Bronchial epithelial cell (primary cell): ENCODE results near the gene UROD. TPM values are rescaled to one million over a fixed set of nuclear protein-coding genes. Genes with fewer than 3 reads are reported as not detected.

Experiments used
- DNase-seq: peaks from one replicate; pipeline ENCODE4 v3.0.0-alpha.2; 2010; ENCODE audit warnings: low read depth
- FAIRE-seq: peaks from 2 replicates; lab custom pipeline; 2011; peaks lifted over from hg19 to GRCh38; lab: Jason Lieb, UNC
- H3K27me3 ChIP-seq: 2 replicates; pipeline ENCODE4 v1.5.1; 2011; ENCODE audit warnings: low read length; ENCODE audit not compliant: control insufficient read depth, insufficient read depth
- H3K36me3 ChIP-seq: 2 replicates; pipeline ENCODE4 v1.5.1; 2011; ENCODE audit warnings: low read length; ENCODE audit not compliant: control insufficient read depth, insufficient read depth
- H3K4me3 ChIP-seq: 2 replicates; pipeline ENCODE4 v1.5.1; 2011; ENCODE audit warnings: mild to moderate bottlenecking, low read depth, low read length, control low read depth
- total RNA-seq: library from RNA; depleted of rRNA; stranded (reverse); fragments of >200 nt; gene quantifications from 2 replicates; pipeline ENCODE4 v1.2.1, GENCODE V29; 2014
- TF ChIP-seq, protein P1 (sequence below): IDR thresholded peaks from 2 replicates; pipeline ENCODE4 v1.5.1; 2011; ENCODE audit warnings: mild to moderate bottlenecking, moderate library complexity, low read length, control low read depth, inconsistent platforms; ENCODE audit not compliant: insufficient read depth, severe bottlenecking

Gene UROD
- total RNA-seq, 1 donor from 2014 or later, result 122 TPM

GRCh38 chr1:45005761-45006160 is 6.3 kb upstream of the UROD start:
- Histone ChIP-seq H3K4me3 (no peak overlapping the region), H3K27me3 (no peaks in the 10 kb centered on the region), H3K36me3 (peaks cover 54% of the 10 kb centered on the region)
- DNase-seq (no peak), FAIRE-seq (peak; percentile 77)
- TF ChIP-seq, protein P1, sequence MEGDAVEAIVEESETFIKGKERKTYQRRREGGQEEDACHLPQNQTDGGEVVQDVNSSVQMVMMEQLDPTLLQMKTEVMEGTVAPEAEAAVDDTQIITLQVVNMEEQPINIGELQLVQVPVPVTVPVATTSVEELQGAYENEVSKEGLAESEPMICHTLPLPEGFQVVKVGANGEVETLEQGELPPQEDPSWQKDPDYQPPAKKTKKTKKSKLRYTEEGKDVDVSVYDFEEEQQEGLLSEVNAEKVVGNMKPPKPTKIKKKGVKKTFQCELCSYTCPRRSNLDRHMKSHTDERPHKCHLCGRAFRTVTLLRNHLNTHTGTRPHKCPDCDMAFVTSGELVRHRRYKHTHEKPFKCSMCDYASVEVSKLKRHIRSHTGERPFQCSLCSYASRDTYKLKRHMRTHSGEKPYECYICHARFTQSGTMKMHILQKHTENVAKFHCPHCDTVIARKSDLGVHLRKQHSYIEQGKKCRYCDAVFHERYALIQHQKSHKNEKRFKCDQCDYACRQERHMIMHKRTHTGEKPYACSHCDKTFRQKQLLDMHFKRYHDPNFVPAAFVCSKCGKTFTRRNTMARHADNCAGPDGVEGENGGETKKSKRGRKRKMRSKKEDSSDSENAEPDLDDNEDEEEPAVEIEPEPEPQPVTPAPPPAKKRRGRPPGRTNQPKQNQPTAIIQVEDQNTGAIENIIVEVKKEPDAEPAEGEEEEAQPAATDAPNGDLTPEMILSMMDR, result no peak

DNA sequence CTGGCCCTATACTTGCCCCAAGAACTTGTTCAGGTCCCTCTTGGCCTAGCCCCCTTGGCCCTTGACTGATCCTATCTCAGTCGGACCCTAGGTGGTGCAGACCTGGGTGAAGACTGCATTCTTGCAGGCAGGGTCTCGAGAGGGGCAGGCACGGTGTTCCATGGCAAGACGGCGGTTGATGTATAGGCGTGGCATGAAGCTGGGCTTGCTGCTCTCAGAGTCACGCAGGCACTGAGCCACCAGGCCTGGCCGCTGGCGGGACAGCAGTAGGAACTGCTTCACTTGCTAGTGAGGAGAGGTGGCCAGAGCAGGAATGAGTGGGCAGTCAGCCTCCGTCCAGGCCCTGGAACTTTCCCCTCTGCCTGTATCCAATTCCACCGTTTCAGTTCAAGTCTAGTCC is 4.7 kb upstream of the UROD start:
- TF ChIP-seq, protein P1, result no peak
- Histone ChIP-seq H3K27me3 (no peaks in the 10 kb centered on the region), H3K4me3 (no peak overlapping the region), H3K36me3 (peaks cover 53% of the 10 kb centered on the region)
- DNase-seq (no peak), FAIRE-seq (no peak)

DNA sequence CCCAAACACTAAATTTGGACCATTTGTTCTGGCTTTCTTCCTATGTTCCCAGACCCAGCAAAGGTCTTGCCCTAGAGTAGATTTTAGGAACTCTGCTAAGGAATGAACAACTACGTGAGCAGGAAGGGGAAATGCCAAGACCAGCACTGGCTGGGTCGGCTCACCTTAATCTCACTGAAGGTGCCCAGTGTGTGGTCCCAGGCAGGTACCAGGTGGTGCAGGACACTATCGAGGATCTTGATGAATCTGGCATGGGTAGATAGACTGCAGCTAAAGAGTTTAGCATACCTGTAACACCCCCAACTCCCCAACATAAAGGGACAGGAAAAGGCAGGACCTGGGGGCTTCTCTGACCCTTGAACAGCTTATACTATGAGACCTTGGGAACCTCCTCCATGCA is 4.0 kb upstream of the UROD start:
- no peaks in the 10 kb centered on the region for H3K27me3 ChIP-seq
- DNase-seq (no peak), FAIRE-seq (no peak)
- H3K4me3 ChIP-seq, result no peak overlapping the region
- TF ChIP-seq, protein P1, result no peak
- peaks cover 53% of the 10 kb centered on the region for H3K36me3 ChIP-seq

DNA sequence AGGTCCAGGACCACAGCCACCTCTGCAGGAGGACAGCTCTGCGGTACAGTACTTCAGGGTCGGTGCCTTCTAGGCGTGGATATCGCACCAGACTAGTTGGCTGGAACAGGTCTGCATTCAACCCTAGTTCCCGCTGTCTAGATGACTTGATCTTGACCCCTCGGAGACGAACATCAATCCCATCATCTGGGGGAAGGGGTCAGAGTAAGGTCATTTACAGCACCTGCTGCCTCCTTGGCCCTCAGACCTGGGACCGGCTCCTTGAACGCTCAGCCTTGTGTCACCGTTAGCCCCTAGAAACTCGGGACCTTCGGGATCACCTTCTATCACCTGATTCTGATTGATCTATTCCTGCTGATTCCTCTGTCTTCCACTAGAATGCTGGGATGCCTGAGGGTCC is 3.5 kb upstream of the UROD start:
- TF ChIP-seq, protein P1, result no peak
- no peak for FAIRE-seq
- DNase-seq, result no peak
- peaks cover 49% of the 10 kb centered on the region for H3K36me3 ChIP-seq
- H3K27me3 ChIP-seq, result no peaks in the 10 kb centered on the region
- no peak overlapping the region for H3K4me3 ChIP-seq

GRCh38 chr1:45009296-45009865 is 2.7 kb upstream of the UROD start:
- DNase-seq (no peak), FAIRE-seq (no peak)
- H3K4me3 ChIP-seq, result no peak overlapping the region
- H3K36me3 ChIP-seq, result peaks cover 41% of the 10 kb centered on the region
- TF ChIP-seq, protein P1, result no peak
- H3K27me3 ChIP-seq, result no peaks in the 10 kb centered on the region
